H9 (cell line): Measurements from ENCODE around the gene ELMO2. TPM values are rescaled to one million over a fixed set of nuclear protein-coding genes. Genes with fewer than 3 reads are reported as not detected.

Experiments used
- DNase-seq: peaks from one replicate; pipeline ENCODE4 v3.0.0-alpha.2; 2017
- H2AFZ ChIP-seq: one replicate; pipeline ENCODE4 v1.6.1; 2013; ENCODE audit warnings: mild to moderate bottlenecking, low read length, control low read depth, moderate library complexity
- H2AK5ac ChIP-seq: 2 replicates; pipeline ENCODE4 v1.6.1; 2013; ENCODE audit warnings: low read length, control low read depth, mixed read lengths; ENCODE audit not compliant: insufficient read length
- H2BK120ac ChIP-seq: one replicate; pipeline ENCODE4 v1.6.1; 2013; ENCODE audit warnings: low read depth, mild to moderate bottlenecking, low read length, control low read depth, inconsistent platforms; ENCODE audit not compliant: poor library complexity, severe bottlenecking
- H2BK12ac ChIP-seq: 2 replicates; pipeline ENCODE4 v1.6.1; 2013; ENCODE audit warnings: low read length, control low read depth, mixed read lengths, low read depth; ENCODE audit not compliant: insufficient read length
- H2BK15ac ChIP-seq: 2 replicates; pipeline ENCODE4 v1.6.1; 2013; ENCODE audit warnings: low read depth, low read length, control low read depth
- H2BK20ac ChIP-seq: one replicate; pipeline ENCODE4 v1.6.1; 2013; ENCODE audit warnings: low read depth, mild to moderate bottlenecking, low read length, control low read depth, inconsistent platforms; ENCODE audit not compliant: poor library complexity, severe bottlenecking
- H2BK5ac ChIP-seq: 2 replicates; pipeline ENCODE4 v1.6.1; 2013; ENCODE audit warnings: low read length, control low read depth, mixed read lengths; ENCODE audit not compliant: insufficient read length
- H3K14ac ChIP-seq: 2 replicates; pipeline ENCODE4 v1.6.1; 2013; ENCODE audit warnings: low read length, control low read depth; ENCODE audit not compliant: insufficient read depth
- H3K18ac ChIP-seq: 2 replicates; pipeline ENCODE4 v1.6.1; 2013; ENCODE audit warnings: low read depth, mild to moderate bottlenecking, mixed read lengths, low read length, control low read depth; ENCODE audit not compliant: insufficient read length
- H3K23ac ChIP-seq: 2 replicates; pipeline ENCODE4 v1.6.1; 2013; ENCODE audit warnings: low read length, control low read depth, mixed read lengths, low read depth; ENCODE audit not compliant: insufficient read length
- H3K23me2 ChIP-seq: 2 replicates; pipeline ENCODE4 v1.6.1; 2013; ENCODE audit warnings: low read depth, mild to moderate bottlenecking, mixed read lengths, low read length, control low read depth; ENCODE audit not compliant: insufficient read length, poor library complexity, severe bottlenecking
- H3K27ac ChIP-seq: 2 replicates; pipeline ENCODE4 v1.5.1; 2013; ENCODE audit warnings: low read length, control low read depth, mixed read lengths, low read depth; ENCODE audit not compliant: insufficient read length
- H3K27me3 ChIP-seq: 2 replicates; pipeline ENCODE4 v1.6.1; 2013; ENCODE audit warnings: low read length, control low read depth, inconsistent platforms; ENCODE audit not compliant: insufficient read depth
- H3K4ac ChIP-seq: 2 replicates; pipeline ENCODE4 v1.6.1; 2013; ENCODE audit warnings: low read depth, mild to moderate bottlenecking, control low read depth, inconsistent platforms, low read length, moderate library complexity
- H3K4me1 ChIP-seq: 2 replicates; pipeline ENCODE4 v1.6.1; 2013; ENCODE audit warnings: low read length, control low read depth, inconsistent platforms; ENCODE audit not compliant: insufficient read depth
- H3K4me2 ChIP-seq: 2 replicates; pipeline ENCODE4 v1.6.1; 2013; ENCODE audit warnings: low read length, control low read depth, mixed read lengths; ENCODE audit not compliant: insufficient read length, insufficient read depth
- H3K56ac ChIP-seq: 2 replicates; pipeline ENCODE4 v1.6.1; 2013; ENCODE audit warnings: low read depth, mild to moderate bottlenecking, mixed read lengths, low read length, control low read depth; ENCODE audit not compliant: insufficient read length
- H3K79me1 ChIP-seq: 2 replicates; pipeline ENCODE4 v1.6.1; 2013; ENCODE audit warnings: low read depth, mild to moderate bottlenecking, moderate library complexity, low read length, control low read depth, inconsistent platforms; ENCODE audit not compliant: insufficient read depth, poor library complexity, severe bottlenecking
- H3K79me2 ChIP-seq: 2 replicates; pipeline ENCODE4 v1.6.1; 2013; ENCODE audit warnings: low read length, control low read depth, inconsistent platforms; ENCODE audit not compliant: insufficient read depth
- H3K9ac ChIP-seq: 2 replicates; pipeline ENCODE4 v1.6.1; 2013; ENCODE audit warnings: low read length, control low read depth, mixed read lengths; ENCODE audit not compliant: insufficient read length; ENCODE audit errors: extremely low read depth
- H3K9me3 ChIP-seq: one replicate; pipeline ENCODE4 v1.6.1; 2013; ENCODE audit warnings: low read depth, low read length, inconsistent platforms; ENCODE audit not compliant: control insufficient read depth
- H3T11ph ChIP-seq: one replicate; pipeline ENCODE4 v1.6.1; 2013; ENCODE audit warnings: mild to moderate bottlenecking, low read length, control low read depth, inconsistent platforms
- H4K20me1 ChIP-seq: one replicate; pipeline ENCODE4 v1.6.1; 2013; ENCODE audit not compliant: control insufficient read depth, insufficient read length, insufficient read depth
- H4K5ac ChIP-seq: 2 replicates; pipeline ENCODE4 v1.6.1; 2013; ENCODE audit warnings: low read depth, mild to moderate bottlenecking, mixed read lengths, low read length, control low read depth; ENCODE audit not compliant: insufficient read length
- H4K8ac ChIP-seq: replicated peaks from 2 replicates; pipeline ENCODE4 v1.6.1; 2013; ENCODE audit warnings: low read length, control low read depth, mixed read lengths, low read depth; ENCODE audit not compliant: insufficient read length
- H4K91ac ChIP-seq: 2 replicates; pipeline ENCODE4 v1.6.1; 2013; ENCODE audit warnings: low read depth, mild to moderate bottlenecking, moderate library complexity, mixed read lengths, low read length, control low read depth; ENCODE audit not compliant: insufficient read length
- H3K27ac Mint-ChIP-seq, 3 experiments: 2 replicates in 2 of 3; 3 replicates in 1 of 3; pipeline ENCODE4 v1.8.0; 2020 to 2021; ENCODE audit warnings: mixed read lengths in 3 of 3, mild to moderate bottlenecking in 1 of 3, moderate library complexity in 1 of 3
- H3K27me3 Mint-ChIP-seq: 2 replicates; pipeline ENCODE4 v1.8.0; 2021; ENCODE audit warnings: low read depth, mild to moderate bottlenecking, moderate library complexity, mixed read lengths
- H3K36me3 Mint-ChIP-seq, 3 experiments: 2 replicates in 2 of 3; 3 replicates in 1 of 3; pipeline ENCODE4 v1.8.0; 2020 to 2021; ENCODE audit warnings: low read depth in 3 of 3, mixed read lengths in 3 of 3; ENCODE audit not compliant: insufficient read depth in 1 of 3
- H3K4me1 Mint-ChIP-seq, 2 experiments: 2 replicates each; pipeline ENCODE4 v1.8.0; 2020; ENCODE audit warnings: mixed read lengths in 2 of 2
- H3K4me3 Mint-ChIP-seq, 2 experiments: 2 replicates in 1 of 2; 3 replicates in 1 of 2; pipeline ENCODE4 v1.8.0; 2020 to 2021; ENCODE audit warnings: mild to moderate bottlenecking in 2 of 2, mixed read lengths in 2 of 2, moderate library complexity in 1 of 2
- H3K9me3 Mint-ChIP-seq, 2 experiments: 2 replicates in 1 of 2; 3 replicates in 1 of 2; pipeline ENCODE4 v1.8.0; 2020; ENCODE audit warnings: mild to moderate bottlenecking in 2 of 2, mixed read lengths in 2 of 2, moderate library complexity in 1 of 2
- WGBS: extraction: QIAGEN DNeasy Blood & Tissue Kit; methylation state at CpG from one replicate; pipeline ENCODE4 v1.1.7; 2013; ENCODE audit warnings: missing lambda C conversion rate, low lambda C conversion rate, mixed read lengths; ENCODE audit not compliant: insufficient read length; ENCODE audit errors: extremely low coverage; 5-methylcytosine and 5-hydroxymethylcytosine counted together
- total RNA-seq: library from RNA; stranded (reverse); gene quantifications from 2 replicates; pipeline ENCODE4 v1.2.1, GENCODE V29; 2021
- TF ChIP-seq, protein P1 (sequence below): fragments of 200-600 bp; sonication (generic); conservative IDR thresholded peaks from 3 replicates; pipeline ENCODE4 v1.8.0; 2021; ENCODE audit warnings: antibody characterized with exemption, mild to moderate bottlenecking

The ELMO2 gene
- total RNA-seq, 1 experiment from 2014 or later = 32.5 TPM

DNA sequence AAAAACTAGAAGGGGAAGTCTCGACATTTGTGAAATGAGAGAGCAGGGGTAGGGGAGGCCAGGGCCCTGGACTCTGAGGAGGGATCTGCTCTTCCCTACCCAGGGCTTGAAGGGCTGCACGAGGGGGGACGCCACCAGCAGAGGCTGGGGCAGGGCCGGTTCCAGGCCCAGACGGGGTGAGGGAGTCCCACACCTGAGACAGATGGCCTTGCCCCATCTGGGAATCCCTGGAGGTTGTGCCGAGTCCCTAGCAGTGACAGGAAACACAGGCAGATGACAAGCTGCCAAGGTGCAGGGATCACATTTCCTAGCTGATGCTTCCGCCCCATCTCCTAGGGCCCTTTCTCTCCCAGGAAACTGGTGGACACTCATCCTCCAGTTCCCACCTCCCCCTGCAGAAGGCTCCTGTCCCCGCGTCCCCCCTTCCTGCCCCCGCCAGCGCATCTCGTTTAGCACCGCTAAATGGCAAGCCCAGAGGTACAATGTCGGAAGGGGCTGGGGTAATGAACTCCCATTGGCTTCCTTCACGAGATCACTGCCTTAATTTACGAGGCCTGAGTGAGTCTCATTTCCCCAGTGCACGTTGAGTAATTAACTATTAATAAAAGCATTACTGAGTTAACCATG is 63.0 kb downstream of the ELMO2 start:
- H3K79me1 ChIP-seq = no peaks in the 10 kb centered on the region
- H3K9ac ChIP-seq = no peak overlapping the region
- DNase-seq = no peak
- H3K4me1 ChIP-seq = no peaks in the 10 kb centered on the region
- H3K4me2 ChIP-seq = no peak overlapping the region
- Mint-ChIP-seq H3K4me1 (peaks cover 13 to 41% of the 10 kb centered on the region in 2 experiments), H3K27me3 (peaks cover 72% of the 10 kb centered on the region), H3K9me3 (no peaks in the 10 kb centered on the region), H3K36me3 (peaks cover 0 to 7% (median 3%) of the 10 kb centered on the region in 3 experiments; a peak in 3 of 7 replicates), H3K27ac (0 out of 7 replicates have a peak overlapping the region, but pooled peaks of 1 of the 3 experiments have one; percentile 60), H3K4me3 (no peak overlapping the region)
- no peaks in the 10 kb centered on the region for H4K20me1 ChIP-seq
- H2AK5ac ChIP-seq = no peak overlapping the region
- H4K5ac ChIP-seq = no peak overlapping the region
- no peak overlapping the region for H3K14ac ChIP-seq
- TF ChIP-seq, protein P1, sequence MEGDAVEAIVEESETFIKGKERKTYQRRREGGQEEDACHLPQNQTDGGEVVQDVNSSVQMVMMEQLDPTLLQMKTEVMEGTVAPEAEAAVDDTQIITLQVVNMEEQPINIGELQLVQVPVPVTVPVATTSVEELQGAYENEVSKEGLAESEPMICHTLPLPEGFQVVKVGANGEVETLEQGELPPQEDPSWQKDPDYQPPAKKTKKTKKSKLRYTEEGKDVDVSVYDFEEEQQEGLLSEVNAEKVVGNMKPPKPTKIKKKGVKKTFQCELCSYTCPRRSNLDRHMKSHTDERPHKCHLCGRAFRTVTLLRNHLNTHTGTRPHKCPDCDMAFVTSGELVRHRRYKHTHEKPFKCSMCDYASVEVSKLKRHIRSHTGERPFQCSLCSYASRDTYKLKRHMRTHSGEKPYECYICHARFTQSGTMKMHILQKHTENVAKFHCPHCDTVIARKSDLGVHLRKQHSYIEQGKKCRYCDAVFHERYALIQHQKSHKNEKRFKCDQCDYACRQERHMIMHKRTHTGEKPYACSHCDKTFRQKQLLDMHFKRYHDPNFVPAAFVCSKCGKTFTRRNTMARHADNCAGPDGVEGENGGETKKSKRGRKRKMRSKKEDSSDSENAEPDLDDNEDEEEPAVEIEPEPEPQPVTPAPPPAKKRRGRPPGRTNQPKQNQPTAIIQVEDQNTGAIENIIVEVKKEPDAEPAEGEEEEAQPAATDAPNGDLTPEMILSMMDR = no peak
- H3K9me3 ChIP-seq = no peaks in the 10 kb centered on the region
- no peaks in the 10 kb centered on the region for H3K23me2 ChIP-seq
- no peak overlapping the region for H2BK120ac ChIP-seq
- H2BK5ac ChIP-seq = no peak overlapping the region
- no peak overlapping the region for H3K18ac ChIP-seq
- no peak overlapping the region for H3T11ph ChIP-seq
- no peak overlapping the region for H2BK15ac ChIP-seq
- WGBS = no CpG with 5 or more reads among the region's 17 CpGs
- no peaks in the 10 kb centered on the region; the same call in 1 of the 2 replicates for H3K27me3 ChIP-seq
- H3K23ac ChIP-seq = no peak overlapping the region
- no peak overlapping the region for H2AFZ ChIP-seq
- no peak overlapping the region for H4K91ac ChIP-seq
- no peak overlapping the region for H3K4ac ChIP-seq
- H2BK12ac ChIP-seq = no peak overlapping the region
- H2BK20ac ChIP-seq = no peak overlapping the region
- H3K27ac ChIP-seq = no peak overlapping the region
- no peaks in the 10 kb centered on the region for H3K79me2 ChIP-seq
- no peak overlapping the region for H3K56ac ChIP-seq
- no peak overlapping the region for H4K8ac ChIP-seq
